ENCODE data around the gene TM9SF4. TPM values are rescaled to one million over a fixed set of nuclear protein-coding genes. Genes with fewer than 3 reads are reported as not detected.
"Not testable (repeated sequence)": the region's sequence is repeated elsewhere in the genome, so short reads cannot be mapped to it uniquely, and the experiment has no call there.

TM9SF4 gene
- polyA plus RNA-seq, 4 donors, result 10.5 to 85.8 (median 20.2) TPM

- H3K27ac ChIP-seq (ENCODE audit: low read depth in 1 of 3, low read length in 2 of 3), result no peak overlapping the region
- H3K4me1 ChIP-seq (ENCODE audit: control insufficient read depth in 3 of 3, insufficient read depth in 2 of 3, low read depth in 1 of 3, low read length in 2 of 3), result peaks cover 4 to 23% (median 21%) of the 10 kb centered on the region in 3 donors
Observed at GRCh38 chr20:32115211-32115767, 5.8 kb downstream of the TM9SF4 start.

GRCh38 chr20:32116079-32116521, 6.6 kb downstream of the TM9SF4 start:
- H3K27ac ChIP-seq (ENCODE audit: low read depth in 1 of 3, low read length in 2 of 3), result no peak overlapping the region
- H3K27me3 ChIP-seq (ENCODE audit: control insufficient read depth in 3 of 3, insufficient read depth in 3 of 3, low read length in 3 of 3), result no peaks in the 10 kb centered on the region
- peaks cover 0 to 27% (median 0%) of the 10 kb centered on the region in 3 donors for H3K36me3 ChIP-seq (ENCODE audit: control insufficient read depth in 3 of 3, insufficient read depth in 2 of 3, low read depth in 1 of 3, low read length in 3 of 3)
- DNase-seq (no peak), FAIRE-seq (no peak)
- peaks cover 2 to 19% (median 17%) of the 10 kb centered on the region in 3 donors for H3K4me1 ChIP-seq (ENCODE audit: control insufficient read depth in 3 of 3, insufficient read depth in 2 of 3, low read depth in 1 of 3, low read length in 2 of 3)
- H3K9me3 ChIP-seq (ENCODE audit: control insufficient read depth in 2 of 2, insufficient read depth in 1 of 2, low read depth in 1 of 2, low read length in 1 of 2), result no peaks in the 10 kb centered on the region
- WGBS, 3 donors, result 75 to 82% (median 77%) methylated on average over 6 of the region's 6 CpGs
- no peak overlapping the region for H3K4me3 ChIP-seq (ENCODE audit: low read depth in 1 of 3, low read length in 3 of 3)

More at GRCh38 chr20:32115211-32115767, 5.8 kb downstream of the TM9SF4 start:
- Histone ChIP-seq H3K9me3 (ENCODE audit: control insufficient read depth in 2 of 2, insufficient read depth in 1 of 2, low read depth in 1 of 2, low read length in 1 of 2) (no peaks in the 10 kb centered on the region), H3K4me3 (ENCODE audit: low read depth in 1 of 3, low read length in 3 of 3) (no peak overlapping the region), H3K36me3 (ENCODE audit: control insufficient read depth in 3 of 3, insufficient read depth in 2 of 3, low read depth in 1 of 3, low read length in 3 of 3) (peaks cover 0 to 27% (median 0%) of the 10 kb centered on the region in 3 donors), H3K27me3 (ENCODE audit: control insufficient read depth in 3 of 3, insufficient read depth in 3 of 3, low read length in 3 of 3) (no peaks in the 10 kb centered on the region)
- 49 to 55% (median 53%) methylated on average over 5 of the region's 5 CpGs for WGBS, 3 donors
- DNase-seq (no peak), FAIRE-seq (no peak)

GRCh38 chr20:32116796-32117195, 7.3 kb downstream of the TM9SF4 start:
- H3K27me3 ChIP-seq (ENCODE audit: control insufficient read depth in 3 of 3, insufficient read depth in 3 of 3, low read length in 3 of 3); H3K9me3 ChIP-seq (ENCODE audit: control insufficient read depth in 2 of 2, insufficient read depth in 1 of 2, low read depth in 1 of 2, low read length in 1 of 2); FAIRE-seq; DNase-seq; H3K4me3 ChIP-seq (ENCODE audit: low read depth in 1 of 3, low read length in 3 of 3); H3K27ac ChIP-seq (ENCODE audit: low read depth in 1 of 3, low read length in 2 of 3): not testable (repeated sequence)
- H3K4me1 ChIP-seq (ENCODE audit: control insufficient read depth in 3 of 3, insufficient read depth in 2 of 3, low read depth in 1 of 3, low read length in 2 of 3), result peaks cover 0 to 13% (median 13%) of the 10 kb centered on the region in 3 donors
- peaks cover 0 to 26% (median 0%) of the 10 kb centered on the region in 3 donors for H3K36me3 ChIP-seq (ENCODE audit: control insufficient read depth in 3 of 3, insufficient read depth in 2 of 3, low read depth in 1 of 3, low read length in 3 of 3)
- WGBS, 3 donors, result 92 to 97% (median 95%) methylated on average over 6 of the region's 6 CpGs

GRCh38 chr20:32118427-32118826, 8.9 kb downstream of the TM9SF4 start:
- not testable (repeated sequence) for H3K27ac ChIP-seq (ENCODE audit: low read depth in 1 of 3, low read length in 2 of 3); H3K4me3 ChIP-seq (ENCODE audit: low read depth in 1 of 3, low read length in 3 of 3); FAIRE-seq; H3K27me3 ChIP-seq (ENCODE audit: control insufficient read depth in 3 of 3, insufficient read depth in 3 of 3, low read length in 3 of 3); H3K9me3 ChIP-seq (ENCODE audit: control insufficient read depth in 2 of 2, insufficient read depth in 1 of 2, low read depth in 1 of 2, low read length in 1 of 2); DNase-seq; H3K4me1 ChIP-seq (ENCODE audit: control insufficient read depth in 3 of 3, insufficient read depth in 2 of 3, low read depth in 1 of 3, low read length in 2 of 3)
- H3K36me3 ChIP-seq (ENCODE audit: control insufficient read depth in 3 of 3, insufficient read depth in 2 of 3, low read depth in 1 of 3, low read length in 3 of 3), result peaks cover 0 to 22% (median 0%) of the 10 kb centered on the region in 3 donors
- WGBS, 3 donors, result 92 to 96% (median 95%) methylated on average over 5 of the region's 5 CpGs

- peaks cover 0 to 9% (median 0%) of the 10 kb centered on the region in 3 donors for H3K4me1 ChIP-seq (ENCODE audit: control insufficient read depth in 3 of 3, insufficient read depth in 2 of 3, low read depth in 1 of 3, low read length in 2 of 3)
- no peak for DNase-seq
- no peaks in the 10 kb centered on the region for H3K27me3 ChIP-seq (ENCODE audit: control insufficient read depth in 3 of 3, insufficient read depth in 3 of 3, low read length in 3 of 3)
- no peak for FAIRE-seq
- H3K4me3 ChIP-seq (ENCODE audit: low read depth in 1 of 3, low read length in 3 of 3), result no peak overlapping the region
- no peak overlapping the region for H3K27ac ChIP-seq (ENCODE audit: low read depth in 1 of 3, low read length in 2 of 3)
- no peaks in the 10 kb centered on the region for H3K9me3 ChIP-seq (ENCODE audit: control insufficient read depth in 2 of 2, insufficient read depth in 1 of 2, low read depth in 1 of 2, low read length in 1 of 2)
- 93 to 96% (median 95%) methylated on average over 2 of the region's 2 CpGs for WGBS, 3 donors
- peaks cover 0 to 18% (median 0%) of the 10 kb centered on the region in 3 donors for H3K36me3 ChIP-seq (ENCODE audit: control insufficient read depth in 3 of 3, insufficient read depth in 2 of 3, low read depth in 1 of 3, low read length in 3 of 3)
Observed at GRCh38 chr20:32119734-32120133, 10.2 kb downstream of the TM9SF4 start.

GRCh38 chr20:32121908-32122307, 12.4 kb downstream of the TM9SF4 start:
- not testable (repeated sequence) for H3K27ac ChIP-seq (ENCODE audit: low read depth in 1 of 3, low read length in 2 of 3); H3K4me1 ChIP-seq (ENCODE audit: control insufficient read depth in 3 of 3, insufficient read depth in 2 of 3, low read depth in 1 of 3, low read length in 2 of 3); FAIRE-seq; H3K27me3 ChIP-seq (ENCODE audit: control insufficient read depth in 3 of 3, insufficient read depth in 3 of 3, low read length in 3 of 3); H3K9me3 ChIP-seq (ENCODE audit: control insufficient read depth in 2 of 2, insufficient read depth in 1 of 2, low read depth in 1 of 2, low read length in 1 of 2); H3K4me3 ChIP-seq (ENCODE audit: low read depth in 1 of 3, low read length in 3 of 3); DNase-seq
- peaks cover 0 to 17% (median 0%) of the 10 kb centered on the region in 3 donors for H3K36me3 ChIP-seq (ENCODE audit: control insufficient read depth in 3 of 3, insufficient read depth in 2 of 3, low read depth in 1 of 3, low read length in 3 of 3)
- 96 to 100% (median 100%) methylated on average over 2 to 31 of the region's 31 CpGs for WGBS, 3 donors

GRCh38 chr20:32123088-32123487, 13.6 kb downstream of the TM9SF4 start:
- Histone ChIP-seq H3K27me3 (ENCODE audit: control insufficient read depth in 3 of 3, insufficient read depth in 3 of 3, low read length in 3 of 3) (no peaks in the 10 kb centered on the region), H3K36me3 (ENCODE audit: control insufficient read depth in 3 of 3, insufficient read depth in 2 of 3, low read depth in 1 of 3, low read length in 3 of 3) (peaks cover 0 to 20% (median 2%) of the 10 kb centered on the region in 3 donors), H3K27ac (ENCODE audit: low read depth in 1 of 3, low read length in 2 of 3) (no peak overlapping the region), H3K4me3 (ENCODE audit: low read depth in 1 of 3, low read length in 3 of 3) (no peak overlapping the region), H3K9me3 (ENCODE audit: control insufficient read depth in 2 of 2, insufficient read depth in 1 of 2, low read depth in 1 of 2, low read length in 1 of 2) (no peaks in the 10 kb centered on the region), H3K4me1 (ENCODE audit: control insufficient read depth in 3 of 3, insufficient read depth in 2 of 3, low read depth in 1 of 3, low read length in 2 of 3) (no peaks in the 10 kb centered on the region)
- WGBS, 3 donors, result 87 to 100% (median 90%) methylated on average over 1 of the region's 4 CpGs
- FAIRE-seq, result no peak
- no peak for DNase-seq

- Histone ChIP-seq H3K27ac (ENCODE audit: low read depth in 1 of 3, low read length in 2 of 3) (no peak overlapping the region), H3K9me3 (ENCODE audit: control insufficient read depth in 2 of 2, insufficient read depth in 1 of 2, low read depth in 1 of 2, low read length in 1 of 2) (no peaks in the 10 kb centered on the region), H3K27me3 (ENCODE audit: control insufficient read depth in 3 of 3, insufficient read depth in 3 of 3, low read length in 3 of 3) (no peaks in the 10 kb centered on the region), H3K4me3 (ENCODE audit: low read depth in 1 of 3, low read length in 3 of 3) (no peak overlapping the region), H3K36me3 (ENCODE audit: control insufficient read depth in 3 of 3, insufficient read depth in 2 of 3, low read depth in 1 of 3, low read length in 3 of 3) (peaks cover 0 to 21% (median 2%) of the 10 kb centered on the region in 3 donors), H3K4me1 (ENCODE audit: control insufficient read depth in 3 of 3, insufficient read depth in 2 of 3, low read depth in 1 of 3, low read length in 2 of 3) (no peaks in the 10 kb centered on the region)
- WGBS, 3 donors, result 89 to 94% (median 93%) methylated on average over 4 of the region's 4 CpGs
- DNase-seq (no peak), FAIRE-seq (no peak)
Observed at GRCh38 chr20:32124916-32125454, 15.5 kb downstream of the TM9SF4 start.
